ENCODE data around the gene MAN2B1.
"Not testable (repeated sequence)": the region's sequence is repeated elsewhere in the genome, so short reads cannot be mapped to it uniquely, and the experiment has no call there.

Gene MAN2B1

GRCh38 chr19:12660980-12661379 lies 5.6 kb downstream of the MAN2B1 start:
- DNase-seq (ENCODE audit: low read depth, low spot score): no peak

- DNase-seq (ENCODE audit: low read depth, low spot score): no peak
These were observed 8.6 kb downstream of the MAN2B1 start for GRCh38 chr19:12657966-12658365.

GRCh38 chr19:12656899-12657571 lies 9.5 kb downstream of the MAN2B1 start:
- DNase-seq (ENCODE audit: low read depth, low spot score): no peak

- DNase-seq (ENCODE audit: low read depth, low spot score): no peak
These were observed 11.0 kb downstream of the MAN2B1 start for GRCh38 chr19:12655546-12655945.

GRCh38 chr19:12652219-12652618 lies 14.3 kb downstream of the MAN2B1 start:
- DNase-seq (ENCODE audit: low read depth, low spot score): no peak

GRCh38 chr19:12649941-12650340 lies 16.6 kb downstream of the MAN2B1 start:
- no peak for DNase-seq (ENCODE audit: low read depth, low spot score)

- no peak for DNase-seq (ENCODE audit: low read depth, low spot score)
These were observed 18.5 kb downstream of the MAN2B1 start for GRCh38 chr19:12648088-12648487.

GRCh38 chr19:12647490-12648071 lies 19.0 kb downstream of the MAN2B1 start:
- no peak for DNase-seq (ENCODE audit: low read depth, low spot score)

- DNase-seq (ENCODE audit: low read depth, low spot score): no peak
These were observed 19.5 kb downstream of the MAN2B1 start for GRCh38 chr19:12647047-12647446.

- no peak for DNase-seq (ENCODE audit: low read depth, low spot score)
These were observed 20.0 kb downstream of the MAN2B1 start for GRCh38 chr19:12646551-12646950.

GRCh38 chr19:12643716-12644115 lies 22.8 kb downstream of the MAN2B1 start:
- DNase-seq (ENCODE audit: low read depth, low spot score): not testable (repeated sequence)

GRCh38 chr19:12642506-12642905 lies 24.0 kb downstream of the MAN2B1 start:
- DNase-seq (ENCODE audit: low read depth, low spot score): no peak

GRCh38 chr19:12641456-12641855 lies 25.1 kb downstream of the MAN2B1 start:
- DNase-seq (ENCODE audit: low read depth, low spot score): no peak

GRCh38 chr19:12639901-12640613 lies 26.5 kb downstream of the MAN2B1 start:
- peak; percentile 33 for DNase-seq (ENCODE audit: low read depth, low spot score)

- no peak for DNase-seq (ENCODE audit: low read depth, low spot score)
These were observed 27.8 kb downstream of the MAN2B1 start for GRCh38 chr19:12638611-12639182.

GRCh38 chr19:12636631-12637030 lies 29.9 kb downstream of the MAN2B1 start:
- DNase-seq (ENCODE audit: low read depth, low spot score): no peak

GRCh38 chr19:12629215-12629614 lies 37.3 kb downstream of the MAN2B1 start:
- no peak for DNase-seq (ENCODE audit: low read depth, low spot score)

GRCh38 chr19:12628040-12629022 lies 38.2 kb downstream of the MAN2B1 start:
- no peak for DNase-seq (ENCODE audit: low read depth, low spot score)

- DNase-seq (ENCODE audit: low read depth, low spot score): no peak
These were observed 39.6 kb downstream of the MAN2B1 start for GRCh38 chr19:12626958-12627357.

GRCh38 chr19:12623361-12624031 lies 43.0 kb downstream of the MAN2B1 start:
- DNase-seq (ENCODE audit: low read depth, low spot score): no peak
